ENCODE data around the gene PTPRT. TPM values are rescaled to one million over a fixed set of nuclear protein-coding genes. Genes with fewer than 3 reads are reported as not detected.

PTPRT gene
- polyA plus RNA-seq, 2 of the 4 experiments (the other 2 are of a cell fraction), result not detected

- H3K4me2 ChIP-seq, result no peak overlapping the region
- TF ChIP-seq, protein P1, sequence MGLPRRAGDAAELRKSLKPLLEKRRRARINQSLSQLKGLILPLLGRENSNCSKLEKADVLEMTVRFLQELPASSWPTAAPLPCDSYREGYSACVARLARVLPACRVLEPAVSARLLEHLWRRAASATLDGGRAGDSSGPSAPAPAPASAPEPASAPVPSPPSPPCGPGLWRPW (IDR thresholded peaks at IDR 0.05), result no peak
- no peak for TF ChIP-seq HOXA7 (CRISPR knock-in tag; IDR thresholded peaks at IDR 0.05)
- no peak for TF ChIP-seq NPAS2 (CRISPR knock-in tag; IDR thresholded peaks at IDR 0.05; ENCODE audit: borderline replicate concordance)
- TF ChIP-seq ESRRA (IDR thresholded peaks at IDR 0.05; ENCODE audit: borderline replicate concordance, low read length), result no peak
- no peak overlapping the region for H3K4me3 ChIP-seq
- H3K27ac ChIP-seq, result no peak overlapping the region
- 22% methylated on average over 6 of the region's 6 CpGs for WGBS (ENCODE audit: missing lambda C conversion rate)
- H3K4me1 ChIP-seq, result no peaks in the 10 kb centered on the region
- no peak for FAIRE-seq
- ATAC-seq, result no peak
- DNase-seq (ENCODE audit: low read depth in 1 of 2, low spot score in 1 of 2), result no peak
- no peaks in the 10 kb centered on the region for H3K9me3 ChIP-seq
- ChIA-PET POLR2A (no interaction called here), CTCF (no interaction called here)
Observed at GRCh38 chr20:42807876-42808275, 381.8 kb downstream of the PTPRT start.

DNA sequence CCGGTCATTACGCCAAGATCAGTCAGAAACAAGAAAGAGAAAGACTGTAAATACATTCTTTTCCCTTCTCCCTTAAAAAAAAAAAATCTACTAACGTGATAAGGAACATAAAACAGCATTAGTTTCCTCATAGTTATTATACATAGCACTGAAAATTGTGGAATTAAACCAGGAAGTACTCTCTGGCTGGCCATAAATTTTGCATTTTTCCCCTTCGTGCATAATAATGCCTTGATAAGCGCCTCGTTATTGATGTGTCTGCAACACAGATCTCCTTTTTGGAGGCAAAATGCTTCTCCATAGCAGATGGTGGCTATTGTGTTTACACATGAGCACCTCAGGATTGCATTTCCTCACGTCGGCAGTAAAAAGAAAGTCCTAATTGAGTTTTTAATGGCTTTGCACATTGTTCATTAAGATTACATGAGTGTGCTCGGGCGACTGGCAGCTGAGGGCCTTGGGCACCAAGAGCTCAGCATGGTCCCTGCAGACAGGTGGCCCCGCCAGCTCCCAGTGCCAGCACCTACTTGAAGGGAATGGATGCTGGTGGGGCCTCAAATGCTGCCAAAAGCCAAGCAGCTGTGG is 394.5 kb downstream of the PTPRT start:
- POLR2A ChIA-PET, result no interaction called here
- Histone ChIP-seq H3K4me3 (no peak overlapping the region), H3K4me2 (no peak overlapping the region), H3K9me3 (no peaks in the 10 kb centered on the region), H3K27ac (no peak overlapping the region), H3K4me1 (no peaks in the 10 kb centered on the region)
- FAIRE-seq (no peak), ATAC-seq (no peak), DNase-seq (ENCODE audit: low read depth in 1 of 2, low spot score in 1 of 2) (no peak)
- TF ChIP-seq RFX5 (IDR thresholded peaks at IDR 0.05) (no peak), ZSCAN20 (CRISPR knock-in tag; IDR thresholded peaks at IDR 0.05) (no peak), MAZ (IDR thresholded peaks at IDR 0.05; ENCODE audit: borderline replicate concordance, low read depth, low read length) (no peak), HOXA7 (CRISPR knock-in tag; IDR thresholded peaks at IDR 0.05) (no peak), ESRRA (IDR thresholded peaks at IDR 0.05; ENCODE audit: borderline replicate concordance, low read length) (no peak)
- WGBS (ENCODE audit: missing lambda C conversion rate), result 6% methylated on average over 11 of the region's 11 CpGs
- CTCF ChIA-PET, result interaction anchor here (0.6 to 1.7 kb wide), 2 partner anchors 11 to 626 kb away, joined by 3 to 5 read pairs; no protein-coding TSS in a partner anchor

DNA sequence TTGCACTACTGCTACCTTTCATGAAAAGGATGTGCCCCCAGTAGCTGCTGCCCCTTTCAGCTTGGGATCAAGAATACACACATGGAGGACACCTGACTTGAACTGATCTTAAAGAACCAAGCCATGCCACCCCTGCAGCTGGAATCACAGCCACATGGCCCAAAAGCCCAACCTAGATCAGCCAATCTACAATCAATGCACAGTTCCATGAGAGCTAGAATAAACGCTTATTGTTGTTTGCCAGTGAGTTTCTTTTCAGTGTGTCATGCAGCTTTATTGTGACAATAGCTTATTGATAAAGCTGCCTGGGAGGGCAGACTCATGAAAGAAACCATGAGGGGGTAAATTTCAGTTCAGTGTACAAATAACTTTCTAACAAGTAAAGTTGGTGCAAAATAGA is 397.7 kb downstream of the PTPRT start:
- WGBS (ENCODE audit: missing lambda C conversion rate), result 64% methylated on average over 1 of the region's 1 CpG
- DNase-seq (ENCODE audit: low read depth in 1 of 2, low spot score in 1 of 2) (no peak), FAIRE-seq (no peak), ATAC-seq (no peak)
- ChIA-PET POLR2A (no interaction called here), CTCF (interaction anchor here (0.5 to 0.6 kb wide), 2 partner anchors 63 to 67 kb away, joined by 3 read pairs; no protein-coding TSS in a partner anchor)
- no peaks in the 10 kb centered on the region for H3K4me1 ChIP-seq
- H3K27ac ChIP-seq, result no peak overlapping the region
- H3K4me3 ChIP-seq, result no peak overlapping the region
- TF ChIP-seq CHD4 (IDR thresholded peaks at IDR 0.05; ENCODE audit: borderline replicate concordance) (no peak), TFCP2L1 (CRISPR knock-in tag; IDR thresholded peaks at IDR 0.05) (no peak), PBX3 (IDR thresholded peaks at IDR 0.05) (no peak), BHLHE40 (IDR thresholded peaks at IDR 0.05; ENCODE audit: low read depth, low read length) (no peak), TP53 (CRISPR knock-in tag; IDR thresholded peaks at IDR 0.05) (no peak), ZSCAN20 (CRISPR knock-in tag; IDR thresholded peaks at IDR 0.05) (no peak), E2F6 (IDR thresholded peaks at IDR 0.05; ENCODE audit: borderline replicate concordance, low read depth) (no peak)
- TF ChIP-seq, protein P2, sequence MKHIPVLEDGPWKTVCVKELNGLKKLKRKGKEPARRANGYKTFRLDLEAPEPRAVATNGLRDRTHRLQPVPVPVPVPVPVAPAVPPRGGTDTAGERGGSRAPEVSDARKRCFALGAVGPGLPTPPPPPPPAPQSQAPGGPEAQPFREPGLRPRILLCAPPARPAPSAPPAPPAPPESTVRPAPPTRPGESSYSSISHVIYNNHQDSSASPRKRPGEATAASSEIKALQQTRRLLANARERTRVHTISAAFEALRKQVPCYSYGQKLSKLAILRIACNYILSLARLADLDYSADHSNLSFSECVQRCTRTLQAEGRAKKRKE (CRISPR knock-in tag; IDR thresholded peaks at IDR 0.05; ENCODE audit: low read depth), result no peak
- H3K9me3 ChIP-seq, result no peaks in the 10 kb centered on the region
- no peak overlapping the region for H3K4me2 ChIP-seq

DNA sequence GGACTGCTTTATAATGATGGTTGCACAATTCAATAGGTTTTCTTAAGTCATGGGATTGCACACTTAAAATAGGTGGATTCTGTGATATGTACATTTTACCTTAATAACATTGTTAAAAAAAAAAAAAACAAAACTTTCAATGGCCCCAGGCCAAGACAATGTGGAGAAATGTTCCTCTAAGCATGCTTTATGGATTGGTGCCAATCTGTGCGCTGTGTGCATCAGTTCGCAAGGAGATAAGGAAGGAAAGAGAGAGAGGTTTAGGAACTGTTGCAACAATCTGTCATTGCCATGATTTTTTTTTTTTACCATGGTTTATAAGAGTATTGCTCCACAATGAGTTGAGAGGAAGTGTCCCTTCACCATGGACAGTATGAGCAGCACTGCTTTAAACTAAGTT is 399.6 kb downstream of the PTPRT start:
- 0% methylated on average over 2 of the region's 2 CpGs for WGBS (ENCODE audit: missing lambda C conversion rate)

More for the DNA sequence above, 399.6 kb downstream of the PTPRT start:
- no peak for ATAC-seq
- H3K27ac ChIP-seq, result no peak overlapping the region
- no peak for TF ChIP-seq CHD4 (IDR thresholded peaks at IDR 0.05; ENCODE audit: borderline replicate concordance)
- no peak for TF ChIP-seq CEBPB (IDR thresholded peaks at IDR 0.05)
- ChIA-PET CTCF (no interaction called here), POLR2A (no interaction called here)
- DNase-seq (ENCODE audit: low read depth in 1 of 2, low spot score in 1 of 2), result no peak
- H3K4me1 ChIP-seq, result no peaks in the 10 kb centered on the region
- FAIRE-seq, result no peak
- no peaks in the 10 kb centered on the region for H3K9me3 ChIP-seq
- no peak overlapping the region for H3K4me2 ChIP-seq
- no peak overlapping the region for H3K4me3 ChIP-seq

All from A549 (cell line).